ENCODE data around the gene PDIA5. TPM values are rescaled to one million over a fixed set of nuclear protein-coding genes. Genes with fewer than 3 reads are reported as not detected.

PDIA5 gene
- total RNA-seq, 1 donor from 2014 or later = 29.3 TPM

DNA sequence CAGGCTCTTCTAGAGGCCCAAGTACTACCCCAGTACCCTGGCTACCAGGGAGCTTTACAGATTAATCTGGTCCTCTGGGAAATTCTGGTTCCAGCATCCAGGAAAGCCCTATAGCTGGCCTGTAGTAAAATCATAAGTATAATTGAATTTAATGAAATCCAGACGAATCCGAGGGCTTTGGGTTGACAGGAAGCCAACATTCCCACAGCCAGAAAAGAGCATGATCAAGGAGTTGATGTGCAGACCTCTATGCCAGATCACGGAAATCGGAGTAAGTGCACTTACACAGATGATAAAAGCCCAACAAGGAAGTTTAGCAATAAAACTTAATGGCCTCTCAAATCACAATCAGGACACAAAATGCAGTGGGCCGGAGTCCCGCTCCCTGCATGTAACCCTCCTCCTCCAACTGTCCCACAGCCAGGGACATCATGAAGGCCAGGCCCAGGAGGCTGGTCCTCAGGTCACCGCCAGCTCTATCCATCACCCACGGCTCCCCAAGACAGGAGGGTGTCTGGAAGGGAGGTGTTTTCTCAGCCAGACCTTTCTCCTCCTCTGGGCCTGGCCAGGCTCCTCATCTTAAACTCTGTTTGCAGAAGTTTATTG, 72.1 kb downstream of the PDIA5 start:
- TF ChIP-seq, protein P1, sequence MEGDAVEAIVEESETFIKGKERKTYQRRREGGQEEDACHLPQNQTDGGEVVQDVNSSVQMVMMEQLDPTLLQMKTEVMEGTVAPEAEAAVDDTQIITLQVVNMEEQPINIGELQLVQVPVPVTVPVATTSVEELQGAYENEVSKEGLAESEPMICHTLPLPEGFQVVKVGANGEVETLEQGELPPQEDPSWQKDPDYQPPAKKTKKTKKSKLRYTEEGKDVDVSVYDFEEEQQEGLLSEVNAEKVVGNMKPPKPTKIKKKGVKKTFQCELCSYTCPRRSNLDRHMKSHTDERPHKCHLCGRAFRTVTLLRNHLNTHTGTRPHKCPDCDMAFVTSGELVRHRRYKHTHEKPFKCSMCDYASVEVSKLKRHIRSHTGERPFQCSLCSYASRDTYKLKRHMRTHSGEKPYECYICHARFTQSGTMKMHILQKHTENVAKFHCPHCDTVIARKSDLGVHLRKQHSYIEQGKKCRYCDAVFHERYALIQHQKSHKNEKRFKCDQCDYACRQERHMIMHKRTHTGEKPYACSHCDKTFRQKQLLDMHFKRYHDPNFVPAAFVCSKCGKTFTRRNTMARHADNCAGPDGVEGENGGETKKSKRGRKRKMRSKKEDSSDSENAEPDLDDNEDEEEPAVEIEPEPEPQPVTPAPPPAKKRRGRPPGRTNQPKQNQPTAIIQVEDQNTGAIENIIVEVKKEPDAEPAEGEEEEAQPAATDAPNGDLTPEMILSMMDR (IDR thresholded peaks at IDR 0.05) = no peak
- intact Hi-C loops (cut with DNase I) = no loop called here
- Histone ChIP-seq H3K9me3 (no peaks in the 10 kb centered on the region), H3K36me3 (peaks cover 45% of the 10 kb centered on the region), H3K4me3 (no peak overlapping the region), H3K27ac (no peak overlapping the region), H3K27me3 (ENCODE audit: low read depth) (no peaks in the 10 kb centered on the region), H3K4me1 (no peaks in the 10 kb centered on the region)
- DNase-seq (no peak), ATAC-seq (no peak)

GRCh38 chr3:123139522-123139921, 72.7 kb downstream of the PDIA5 start:
- Histone ChIP-seq H3K36me3 (peaks cover 42% of the 10 kb centered on the region), H3K4me3 (no peak overlapping the region)
- ATAC-seq = no peak

DNA sequence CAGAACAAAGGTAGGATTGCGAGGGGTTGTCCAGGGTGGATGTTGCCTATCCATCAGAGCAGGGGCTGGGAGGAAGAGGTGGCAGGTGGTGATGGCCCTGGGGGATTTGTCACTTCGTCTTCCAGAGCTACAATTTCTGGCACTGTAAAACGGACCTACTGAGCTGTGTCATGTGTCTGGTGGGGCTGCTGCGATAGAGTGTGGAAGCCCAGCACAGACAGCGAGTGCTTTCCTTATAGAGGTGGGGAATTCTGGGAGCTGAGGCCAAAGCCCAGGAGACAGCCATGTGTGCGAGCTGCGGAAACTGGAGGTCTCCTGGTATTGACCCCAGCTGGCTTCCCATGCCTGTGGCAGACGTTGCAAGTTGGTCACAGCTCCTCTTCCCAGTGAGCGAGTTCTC, 73.7 kb downstream of the PDIA5 start:
- Histone ChIP-seq H3K4me1 (no peaks in the 10 kb centered on the region), H3K36me3 (peaks cover 43% of the 10 kb centered on the region), H3K27me3 (ENCODE audit: low read depth) (no peaks in the 10 kb centered on the region), H3K4me3 (no peak overlapping the region), H3K9me3 (no peaks in the 10 kb centered on the region), H3K27ac (no peak overlapping the region)
- ATAC-seq = no peak
- intact Hi-C loops (cut with DNase I) = no loop called here
- TF ChIP-seq, protein P1 (IDR thresholded peaks at IDR 0.05) = no peak
- no peak for DNase-seq

More at GRCh38 chr3:123139522-123139921, 72.7 kb downstream of the PDIA5 start:
- no peak overlapping the region for H3K27ac ChIP-seq
- no peaks in the 10 kb centered on the region for H3K9me3 ChIP-seq
- H3K27me3 ChIP-seq (ENCODE audit: low read depth) = no peaks in the 10 kb centered on the region
- intact Hi-C loops (cut with DNase I) = no loop called here
- TF ChIP-seq, protein P1 (IDR thresholded peaks at IDR 0.05) = no peak
- no peaks in the 10 kb centered on the region for H3K4me1 ChIP-seq
- DNase-seq = no peak

- TF ChIP-seq, protein P1 (IDR thresholded peaks at IDR 0.05) = no peak
- H3K27ac ChIP-seq = no peak overlapping the region
- peaks cover 47% of the 10 kb centered on the region for H3K36me3 ChIP-seq
- no peak overlapping the region for H3K4me3 ChIP-seq
- intact Hi-C loops (cut with DNase I) = no loop called here
- H3K27me3 ChIP-seq (ENCODE audit: low read depth) = no peaks in the 10 kb centered on the region
- no peaks in the 10 kb centered on the region for H3K9me3 ChIP-seq
- no peaks in the 10 kb centered on the region for H3K4me1 ChIP-seq
- ATAC-seq = no peak
- no peak for DNase-seq
Observed at GRCh38 chr3:123141276-123141675, 74.5 kb downstream of the PDIA5 start.

DNA sequence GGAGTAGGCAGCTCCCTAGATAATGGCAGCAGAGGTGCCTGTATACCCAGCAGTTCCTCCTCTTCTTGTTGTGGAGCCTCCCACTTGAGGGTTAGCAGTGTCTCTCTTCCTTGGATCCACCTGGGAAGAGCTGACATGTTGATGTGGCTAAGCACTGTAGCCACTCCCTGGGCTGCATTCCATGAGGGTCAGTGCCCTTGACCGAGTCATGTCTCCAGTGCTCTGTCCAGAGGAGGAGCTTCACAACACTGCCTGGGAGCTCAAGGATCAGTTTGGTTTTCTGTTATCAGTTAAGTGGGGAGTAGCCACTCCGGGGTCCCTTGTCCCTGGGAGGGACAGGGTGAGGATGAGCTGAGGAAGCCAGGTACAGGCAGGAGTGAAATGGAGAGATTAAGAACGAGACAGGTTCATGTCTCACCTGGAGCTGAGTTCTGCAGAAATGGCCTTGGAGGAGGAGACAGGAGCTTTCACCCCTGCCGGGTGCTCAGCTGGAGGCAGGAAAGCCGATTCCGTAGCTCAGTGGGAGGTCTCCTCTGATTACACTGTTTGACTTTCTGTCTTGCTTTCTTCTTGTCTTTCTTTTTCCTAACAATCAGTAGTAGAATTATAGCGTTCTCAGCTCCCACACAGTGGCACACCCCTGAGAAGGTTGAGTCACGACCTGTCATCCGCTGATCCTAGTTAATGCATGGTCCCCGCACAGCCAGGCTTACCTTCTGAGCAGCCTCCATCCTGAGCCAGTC, 77.0 kb downstream of the PDIA5 start:
- no peak for DNase-seq

More for the DNA sequence above, 77.0 kb downstream of the PDIA5 start:
- ATAC-seq = no peak
- peaks cover 67% of the 10 kb centered on the region for H3K36me3 ChIP-seq
- H3K27me3 ChIP-seq (ENCODE audit: low read depth) = no peaks in the 10 kb centered on the region
- no peak overlapping the region for H3K27ac ChIP-seq
- no peak overlapping the region for H3K4me3 ChIP-seq
- no peaks in the 10 kb centered on the region for H3K9me3 ChIP-seq
- TF ChIP-seq, protein P1 (IDR thresholded peaks at IDR 0.05) = no peak
- peaks cover 12% of the 10 kb centered on the region for H3K4me1 ChIP-seq
- intact Hi-C loops (cut with DNase I) = no loop called here
